SU-DHL-6 (cell line): ENCODE results near the gene GRXCR1.

Source experiments
- H2AFZ ChIP-seq: fragments of 200-600 bp; sonication (generic); 2 replicates; pipeline ENCODE4 v1.6.1; 2014; ENCODE audit warnings: low read depth, mild to moderate bottlenecking, moderate library complexity, mixed read lengths, antibody characterized with exemption, low read length; ENCODE audit not compliant: severe bottlenecking
- H3F3A ChIP-seq: fragments of 200-600 bp; shearing (Covaris generic); 2 replicates; pipeline ENCODE4 v1.6.0; 2016; ENCODE audit warnings: antibody characterized with exemption, mild to moderate bottlenecking; ENCODE audit not compliant: insufficient read depth
- H3K27ac ChIP-seq: fragments of 200-600 bp; sonication (generic); 2 replicates; pipeline ENCODE4 v1.5.1; 2016; ENCODE audit warnings: low read depth, mild to moderate bottlenecking, low read length, moderate library complexity, mixed read lengths
- H3K27me3 ChIP-seq: fragments of 200-600 bp; sonication (generic), shearing (Covaris generic); 2 replicates; pipeline ENCODE4 v1.6.0; 2014; ENCODE audit warnings: mild to moderate bottlenecking, low read length
- H3K36me3 ChIP-seq: fragments of 200-600 bp; sonication (generic); 2 replicates; pipeline ENCODE4 v1.6.1; 2014; ENCODE audit warnings: mild to moderate bottlenecking, low read length, mixed read lengths
- H3K4me2 ChIP-seq: fragments of 300-600, 200-600 bp; shearing (Covaris generic), sonication (generic); 2 replicates; pipeline ENCODE4 v1.6.0; 2014; ENCODE audit warnings: low read length, low read depth, mild to moderate bottlenecking; ENCODE audit not compliant: poor library complexity, severe bottlenecking
- H3K4me3 ChIP-seq: fragments of 200-600 bp; sonication (generic); 2 replicates; pipeline ENCODE4 v1.5.1; 2014; ENCODE audit warnings: antibody characterized with exemption, low read length, mild to moderate bottlenecking, mixed read lengths; ENCODE audit not compliant: insufficient read depth, poor library complexity, severe bottlenecking
- H3K79me2 ChIP-seq: fragments of 200-600 bp; sonication (generic); 2 replicates; pipeline ENCODE4 v1.6.1; 2014; ENCODE audit warnings: mild to moderate bottlenecking, low read length, moderate library complexity; ENCODE audit not compliant: insufficient read depth
- H3K9ac ChIP-seq: fragments of 200-600 bp; sonication (generic); 2 replicates; pipeline ENCODE4 v1.7.0; 2014; ENCODE audit warnings: mild to moderate bottlenecking, low read length
- H3K9me2 ChIP-seq: fragments of 200-600 bp; sonication (generic); replicated peaks from 2 replicates; pipeline ENCODE4 v1.6.1; 2014; ENCODE audit warnings: low read length; ENCODE audit not compliant: insufficient read depth
- H3K9me3 ChIP-seq: fragments of 200-600 bp; sonication (generic); 2 replicates; pipeline ENCODE4 v1.6.1; 2014; ENCODE audit warnings: low read length, mixed read lengths; ENCODE audit not compliant: insufficient read depth
- H4K20me1 ChIP-seq: fragments of 200-600 bp; sonication (generic); 2 replicates; pipeline ENCODE4 v1.6.1; 2014; ENCODE audit warnings: low read depth, mild to moderate bottlenecking, antibody characterized with exemption, low read length, moderate library complexity, mixed read lengths
- EZH2phosphoT487 ChIP-seq: fragments of 200-600 bp; sonication (generic), shearing (Covaris generic); conservative IDR thresholded peaks from 2 replicates; pipeline ENCODE4 v1.6.1; 2018; ENCODE audit warnings: mild to moderate bottlenecking, antibody characterized with exemption, low read length, moderate library complexity, mixed read lengths
- TF ChIP-seq, protein P1 (sequence below): fragments of 200-600 bp; sonication (generic); IDR thresholded peaks from one replicate; pipeline ENCODE4 v1.5.1; 2017; ENCODE audit warnings: antibody characterized with exemption, mild to moderate bottlenecking, low read length, moderate library complexity; ENCODE audit not compliant: insufficient read depth, poor library complexity, severe bottlenecking

GRXCR1 gene

DNA sequence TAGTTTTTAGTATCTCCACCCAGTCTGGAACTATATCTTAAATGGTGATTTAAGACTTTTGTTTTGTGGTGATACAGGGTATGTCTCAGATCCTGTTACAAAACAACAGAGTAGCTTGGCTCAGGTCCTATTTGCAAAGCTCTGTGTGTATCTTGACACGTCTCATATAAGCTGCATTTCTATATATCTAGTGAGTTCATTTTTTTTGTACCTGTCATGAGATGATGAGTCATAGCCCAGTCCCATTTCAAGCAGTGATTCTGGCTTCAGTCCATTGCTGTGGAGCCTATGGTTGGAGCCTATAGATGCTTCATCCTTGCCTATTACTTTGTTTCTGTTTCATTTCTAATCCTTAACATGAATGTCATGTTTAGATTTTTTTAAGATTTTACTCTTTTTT is 23.0 kb downstream of the GRXCR1 start:
- Histone ChIP-seq H3K9ac (no peak overlapping the region), H3K36me3 (no peaks in the 10 kb centered on the region), H3K4me2 (no peak overlapping the region), H4K20me1 (no peaks in the 10 kb centered on the region), H3K9me3 (no peaks in the 10 kb centered on the region), H3K4me3 (no peak overlapping the region), H3K27ac (no peak overlapping the region), H3K27me3 (no peaks in the 10 kb centered on the region), H3K79me2 (no peaks in the 10 kb centered on the region), H3K9me2 (no peaks in the 10 kb centered on the region; the same call in 1 of the 2 replicates), H3F3A (no peaks in the 10 kb centered on the region), H2AFZ (no peak overlapping the region)
- TF ChIP-seq EZH2phosphoT487: no peak
- TF ChIP-seq, protein P1, sequence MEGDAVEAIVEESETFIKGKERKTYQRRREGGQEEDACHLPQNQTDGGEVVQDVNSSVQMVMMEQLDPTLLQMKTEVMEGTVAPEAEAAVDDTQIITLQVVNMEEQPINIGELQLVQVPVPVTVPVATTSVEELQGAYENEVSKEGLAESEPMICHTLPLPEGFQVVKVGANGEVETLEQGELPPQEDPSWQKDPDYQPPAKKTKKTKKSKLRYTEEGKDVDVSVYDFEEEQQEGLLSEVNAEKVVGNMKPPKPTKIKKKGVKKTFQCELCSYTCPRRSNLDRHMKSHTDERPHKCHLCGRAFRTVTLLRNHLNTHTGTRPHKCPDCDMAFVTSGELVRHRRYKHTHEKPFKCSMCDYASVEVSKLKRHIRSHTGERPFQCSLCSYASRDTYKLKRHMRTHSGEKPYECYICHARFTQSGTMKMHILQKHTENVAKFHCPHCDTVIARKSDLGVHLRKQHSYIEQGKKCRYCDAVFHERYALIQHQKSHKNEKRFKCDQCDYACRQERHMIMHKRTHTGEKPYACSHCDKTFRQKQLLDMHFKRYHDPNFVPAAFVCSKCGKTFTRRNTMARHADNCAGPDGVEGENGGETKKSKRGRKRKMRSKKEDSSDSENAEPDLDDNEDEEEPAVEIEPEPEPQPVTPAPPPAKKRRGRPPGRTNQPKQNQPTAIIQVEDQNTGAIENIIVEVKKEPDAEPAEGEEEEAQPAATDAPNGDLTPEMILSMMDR: no peak

DNA sequence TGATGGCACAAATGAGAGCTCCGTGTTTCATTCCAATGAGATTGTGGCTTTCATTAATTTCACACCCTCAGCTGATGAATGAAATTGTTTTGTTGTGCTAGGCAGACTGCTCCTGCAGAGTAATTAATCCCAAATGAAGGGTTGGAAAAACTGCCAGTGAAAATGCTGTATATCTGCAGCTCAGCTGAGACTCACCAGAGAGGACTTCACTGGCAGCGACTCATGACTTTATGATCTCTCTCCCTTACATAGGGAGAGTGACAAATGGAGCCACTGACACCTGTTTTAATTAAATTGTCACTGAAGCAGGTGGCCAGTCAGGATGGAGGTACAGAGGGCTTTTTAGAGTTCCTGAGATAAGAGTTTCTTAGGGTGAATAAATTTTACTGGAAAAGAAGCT is 24.8 kb downstream of the GRXCR1 start:
- H3K4me2 ChIP-seq: no peak overlapping the region
- H3K9ac ChIP-seq: no peak overlapping the region
- H3K36me3 ChIP-seq: no peaks in the 10 kb centered on the region
- H3K4me3 ChIP-seq: no peak overlapping the region
- no peaks in the 10 kb centered on the region; the same call in 1 of the 2 replicates for H3K9me2 ChIP-seq
- H3F3A ChIP-seq: no peaks in the 10 kb centered on the region
- no peaks in the 10 kb centered on the region for H3K79me2 ChIP-seq
- H3K9me3 ChIP-seq: no peaks in the 10 kb centered on the region
- no peaks in the 10 kb centered on the region for H4K20me1 ChIP-seq
- no peak overlapping the region for H2AFZ ChIP-seq
- H3K27me3 ChIP-seq: no peaks in the 10 kb centered on the region
- no peak for TF ChIP-seq EZH2phosphoT487
- TF ChIP-seq, protein P1: no peak
- no peak overlapping the region for H3K27ac ChIP-seq

DNA sequence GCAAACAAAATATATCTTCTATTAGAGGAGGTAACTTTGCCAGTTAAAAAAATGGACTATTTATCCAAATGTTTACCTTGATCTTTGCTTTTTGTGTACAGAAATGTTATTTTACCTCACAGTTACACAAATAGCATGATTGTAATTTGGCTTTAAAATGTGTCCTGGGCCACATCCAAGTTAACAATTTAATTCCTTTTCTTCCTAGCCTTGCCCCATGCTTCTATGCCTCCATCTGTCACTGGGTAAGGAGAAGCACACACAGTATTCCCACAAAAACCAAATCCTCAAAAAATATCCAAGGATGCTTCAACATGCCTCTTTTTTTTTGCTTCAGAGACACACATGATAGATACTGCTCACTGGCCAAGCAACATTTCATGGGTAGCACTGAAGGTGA is 30.9 kb downstream of the GRXCR1 start:
- H3K79me2 ChIP-seq: no peaks in the 10 kb centered on the region
- H3K4me3 ChIP-seq: no peak overlapping the region
- no peaks in the 10 kb centered on the region for H3K9me3 ChIP-seq
- no peaks in the 10 kb centered on the region for H3F3A ChIP-seq
- TF ChIP-seq, protein P1: no peak
- no peak for TF ChIP-seq EZH2phosphoT487
- H3K4me2 ChIP-seq: no peak overlapping the region
- no peaks in the 10 kb centered on the region for H3K27me3 ChIP-seq
- no peak overlapping the region for H3K9ac ChIP-seq
- no peaks in the 10 kb centered on the region for H4K20me1 ChIP-seq
- no peak overlapping the region for H3K27ac ChIP-seq
- H2AFZ ChIP-seq: no peak overlapping the region
- H3K36me3 ChIP-seq: no peaks in the 10 kb centered on the region
- H3K9me2 ChIP-seq: no peaks in the 10 kb centered on the region; the same call in 1 of the 2 replicates

DNA sequence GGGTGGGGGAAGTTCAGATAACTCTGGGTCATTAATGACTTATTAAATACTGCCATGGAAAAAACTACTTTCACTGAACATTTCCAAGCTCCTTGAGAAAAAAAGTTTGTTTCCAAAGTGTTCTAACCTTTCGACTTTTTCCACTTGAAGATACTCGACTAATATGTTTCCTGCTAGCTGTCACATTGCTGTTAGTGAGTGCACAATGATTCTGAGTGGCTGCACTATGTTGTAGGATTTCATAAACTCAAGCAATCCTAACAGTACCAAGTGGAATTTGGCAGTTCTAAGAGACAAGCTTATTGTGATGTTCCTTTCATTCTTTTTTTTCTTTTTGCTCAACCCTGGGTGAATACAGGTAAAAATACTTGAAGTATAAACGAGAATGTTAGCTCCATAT is 33.4 kb downstream of the GRXCR1 start:
- Histone ChIP-seq H3K79me2 (no peaks in the 10 kb centered on the region), H3K27ac (no peak overlapping the region), H3K4me3 (no peak overlapping the region), H3K9me3 (no peaks in the 10 kb centered on the region), H3K36me3 (no peaks in the 10 kb centered on the region), H4K20me1 (no peaks in the 10 kb centered on the region), H3K9me2 (no peaks in the 10 kb centered on the region; the same call in 1 of the 2 replicates), H3F3A (no peaks in the 10 kb centered on the region), H3K9ac (no peak overlapping the region), H3K4me2 (no peak overlapping the region), H3K27me3 (no peaks in the 10 kb centered on the region), H2AFZ (no peak overlapping the region)
- TF ChIP-seq EZH2phosphoT487: no peak
- TF ChIP-seq, protein P1: no peak
